Mucosa of descending colon (tissue), 3 donors: ENCODE results near the gene RIBC2. TPM values are rescaled to one million over a fixed set of nuclear protein-coding genes. Genes with fewer than 3 reads are reported as not detected.
"Not testable (repeated sequence)": the region's sequence is repeated elsewhere in the genome, so short reads cannot be mapped to it uniquely, and the experiment has no call there.

ENCODE experiments used
- ATAC-seq: fragments of 200-7000 bp; cut with Tn5 transposase; one replicate; pipeline ENCODE4 v1.9.1; 2020; ENCODE audit warnings: mild to moderate bottlenecking, moderate library complexity
- DNase-seq, 3 donors: peaks; one replicate each; pipeline ENCODE4 v3.0.0-alpha.2; 2020
- H3K36me3 ChIP-seq: fragments of 200-600 bp; one replicate; pipeline ENCODE4 v1.8.0; 2021; ENCODE audit warnings: low read depth, mild to moderate bottlenecking
- H3K4me1 ChIP-seq: fragments of 200-600 bp; one replicate; pipeline ENCODE4 v1.8.0; 2021; ENCODE audit warnings: low read depth, mild to moderate bottlenecking
- H3K4me3 ChIP-seq: fragments of 200-600 bp; one replicate; pipeline ENCODE4 v1.8.0; 2021; ENCODE audit warnings: mild to moderate bottlenecking
- H3K9me3 ChIP-seq: fragments of 200-600 bp; one replicate; pipeline ENCODE4 v1.8.0; 2021; ENCODE audit warnings: mild to moderate bottlenecking
- CTCF ChIP-seq: fragments of 200-600 bp; IDR thresholded peaks from one replicate; pipeline ENCODE4 v1.8.0; 2022; ENCODE audit warnings: antibody characterized with exemption, mild to moderate bottlenecking
- intact Hi-C, 2 donors: fragments of 100-400 bp; cut with DNase I in 1 of 2; cut with micrococcal nuclease in 1 of 2; formaldehyde crosslinking; loops; one replicate each; pipeline versions ENCODE4 v1.11.0 to v1.11.1; 2022; cut with DNase I, micrococcal nuclease
- total RNA-seq, 3 donors: library from RNA; stranded (reverse); fragmentation: NEBNext Ultra II Directional in 2 of 3; extraction: Animal tissue kit (Norgen Biotek cat#: 25700) in 2 of 3; gene quantifications; one replicate each; pipeline versions ENCODE4 v1.2.1 to v1.2.4, GENCODE V29; 2021 to 2023
- donor health status: DM: no; HTN: no; CAD: no; lungs with moderate emphysema.
- donor health status: DM: no; HTN: no; CAD: no.
- donor health status: DM: no; HTN: yes; CAD: no.

Gene RIBC2
- total RNA-seq, 3 donors from 2014 or later, result 0.41 to 2.6 (median 1.6) TPM

- DNase-seq, result peak; percentile 87 to 94 (median 93)
- no peaks in the 10 kb centered on the region for H3K9me3 ChIP-seq
- H3K4me3 ChIP-seq, result no peak overlapping the region
- intact Hi-C loops, result loop anchor here in 1 of 2 donors (5.0 to 10.0 kb wide), 2 partner anchors 101 to 168 kb away; no protein-coding TSS in a partner anchor
- no peaks in the 10 kb centered on the region for H3K36me3 ChIP-seq
- peak; percentile 99 for TF ChIP-seq CTCF
- peak; percentile 99 for ATAC-seq
- no peaks in the 10 kb centered on the region for H3K4me1 ChIP-seq
Measured at GRCh38 chr22:45435544-45436139, 22.1 kb downstream of the RIBC2 start.

GRCh38 chr22:45436871-45437517, 23.5 kb downstream of the RIBC2 start:
- intact Hi-C loops, result loop anchor here in 1 of 2 donors (5.0 to 10.0 kb wide), 2 partner anchors 102 to 170 kb away; no protein-coding TSS in a partner anchor
- not testable (repeated sequence) for H3K4me3 ChIP-seq, DNase-seq, H3K36me3 ChIP-seq, H3K4me1 ChIP-seq, ATAC-seq, H3K9me3 ChIP-seq

DNA sequence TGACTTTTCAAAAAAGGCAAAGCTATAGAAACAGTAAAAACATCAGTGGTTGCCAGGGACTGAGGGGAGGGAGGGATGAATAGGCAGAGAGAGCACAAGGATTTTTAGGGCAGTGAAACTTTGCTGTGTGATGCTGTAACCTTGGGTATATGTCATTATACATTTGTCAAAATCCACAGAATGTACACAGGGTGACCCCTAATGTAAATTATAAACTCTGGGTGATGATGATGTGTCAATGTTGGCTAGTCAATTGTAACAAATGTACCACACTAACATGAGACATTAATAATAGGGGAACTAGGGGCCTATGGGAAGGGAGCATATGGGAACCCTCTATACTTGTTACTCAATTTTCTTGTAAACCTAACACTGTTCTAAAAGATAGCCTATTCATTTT, 24.8 kb downstream of the RIBC2 start:
- no peaks in the 10 kb centered on the region for H3K36me3 ChIP-seq
- intact Hi-C loops, result loop anchor here in 1 of 2 donors (5.0 to 10.0 kb wide), 2 partner anchors 104 to 171 kb away; no protein-coding TSS in a partner anchor
- DNase-seq, result no peak
- no peak for ATAC-seq
- H3K4me3 ChIP-seq, result no peak overlapping the region
- TF ChIP-seq CTCF, result no peak
- H3K4me1 ChIP-seq, result peaks cover 5% of the 10 kb centered on the region
- H3K9me3 ChIP-seq, result no peaks in the 10 kb centered on the region

GRCh38 chr22:45440688-45441087, 27.2 kb downstream of the RIBC2 start:
- H3K36me3 ChIP-seq, H3K4me1 ChIP-seq, DNase-seq, H3K9me3 ChIP-seq, intact Hi-C loops, H3K4me3 ChIP-seq, ATAC-seq: not testable (repeated sequence)

- intact Hi-C loops, result no loop called here
- Histone ChIP-seq H3K9me3 (no peaks in the 10 kb centered on the region), H3K4me1 (peaks cover 5% of the 10 kb centered on the region), H3K4me3 (no peak overlapping the region), H3K36me3 (no peaks in the 10 kb centered on the region)
- DNase-seq, result peak in 2 of 3 donors; percentile 46 to 68
- peak; percentile 82 for ATAC-seq
- peak; percentile 29 for TF ChIP-seq CTCF
Measured at GRCh38 chr22:45441138-45441537, 27.6 kb downstream of the RIBC2 start.

DNA sequence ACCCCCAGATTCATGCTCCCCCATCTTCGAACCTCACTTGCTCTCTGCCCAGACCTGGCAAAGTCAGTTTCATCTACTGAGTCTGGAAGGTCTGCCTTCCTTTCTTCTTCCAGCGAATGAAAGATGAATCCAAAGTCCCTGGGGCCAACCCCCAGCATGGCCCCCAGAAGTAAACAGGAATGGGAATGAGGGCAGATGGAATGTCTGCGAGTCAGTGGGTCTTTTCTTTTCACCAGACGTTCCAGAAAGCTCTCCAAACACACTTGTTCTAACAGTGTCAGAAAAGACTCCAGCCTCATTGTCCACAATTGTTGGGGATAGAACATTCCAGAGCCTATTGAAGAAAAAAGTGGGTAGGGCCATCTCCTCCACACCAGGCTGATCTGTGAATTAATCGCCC, 28.6 kb downstream of the RIBC2 start:
- intact Hi-C loops, result no loop called here
- Histone ChIP-seq H3K36me3 (no peaks in the 10 kb centered on the region), H3K9me3 (no peaks in the 10 kb centered on the region), H3K4me3 (no peak overlapping the region), H3K4me1 (peaks cover 5% of the 10 kb centered on the region)
- no peak for TF ChIP-seq CTCF
- DNase-seq (no peak), ATAC-seq (no peak)
